HG03457 (cell line): ENCODE measurements around the gene STX4.

ENCODE experiments used
- ATAC-seq: cut with Tn5 transposase; IDR thresholded peaks from one replicate; pipeline ENCODE4 v1.9.1; 2021; ENCODE audit warnings: moderate number of reproducible peaks; ENCODE audit not compliant: unreplicated experiment

Gene STX4

DNA sequence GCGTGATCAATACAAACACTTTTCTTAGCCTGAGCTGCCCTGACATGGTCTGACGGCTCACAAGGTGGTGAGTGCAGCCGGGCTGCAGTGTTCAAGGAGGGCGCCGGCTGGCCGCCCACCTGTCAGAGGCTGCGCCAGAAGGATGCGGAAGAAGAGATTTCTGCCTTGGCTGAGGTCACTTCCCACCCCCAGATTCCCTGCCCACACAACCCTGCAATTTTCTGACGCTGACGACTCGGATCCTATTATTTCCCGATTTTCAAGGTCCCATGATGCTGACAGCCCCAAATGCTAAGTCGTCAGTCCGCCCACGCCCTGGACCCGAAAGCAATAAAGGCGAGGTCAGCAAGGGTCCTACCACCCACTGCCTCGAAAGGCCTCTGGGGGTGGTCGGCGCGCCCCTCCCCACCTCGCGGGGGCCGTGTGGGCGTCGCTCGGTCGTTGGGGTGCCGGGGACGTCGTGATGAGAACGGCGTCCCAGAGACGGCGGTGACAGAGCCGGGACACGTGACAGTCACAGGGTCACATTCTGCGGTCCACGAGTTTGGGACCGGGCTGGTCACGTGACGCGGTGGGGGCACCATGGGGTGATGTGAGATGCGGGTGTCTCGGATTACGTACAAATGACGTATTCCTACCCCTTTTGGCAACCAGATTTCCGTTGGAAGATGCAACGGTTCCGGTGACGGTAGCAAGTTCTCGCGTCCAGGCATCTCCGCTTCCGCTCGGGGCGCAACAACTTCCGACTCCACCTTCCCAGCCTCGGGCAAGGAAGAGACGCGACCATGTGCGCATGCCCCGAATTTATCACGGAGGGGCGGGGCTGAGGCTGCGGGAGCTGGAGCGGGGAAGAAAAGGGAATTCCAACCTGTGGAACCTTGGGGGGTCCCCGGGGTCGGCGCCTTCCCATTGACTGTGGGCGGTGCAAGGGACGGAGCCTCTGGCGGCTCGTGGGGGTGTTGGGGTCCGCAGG is at the start of gene STX4:
Gene STX4, plus strand, starts transcription at position 823 of the 973 bp plus-strand sequence. CDS start 248 bp downstream, outside the sequence.
- ATAC-seq: peak; percentile 53

DNA sequence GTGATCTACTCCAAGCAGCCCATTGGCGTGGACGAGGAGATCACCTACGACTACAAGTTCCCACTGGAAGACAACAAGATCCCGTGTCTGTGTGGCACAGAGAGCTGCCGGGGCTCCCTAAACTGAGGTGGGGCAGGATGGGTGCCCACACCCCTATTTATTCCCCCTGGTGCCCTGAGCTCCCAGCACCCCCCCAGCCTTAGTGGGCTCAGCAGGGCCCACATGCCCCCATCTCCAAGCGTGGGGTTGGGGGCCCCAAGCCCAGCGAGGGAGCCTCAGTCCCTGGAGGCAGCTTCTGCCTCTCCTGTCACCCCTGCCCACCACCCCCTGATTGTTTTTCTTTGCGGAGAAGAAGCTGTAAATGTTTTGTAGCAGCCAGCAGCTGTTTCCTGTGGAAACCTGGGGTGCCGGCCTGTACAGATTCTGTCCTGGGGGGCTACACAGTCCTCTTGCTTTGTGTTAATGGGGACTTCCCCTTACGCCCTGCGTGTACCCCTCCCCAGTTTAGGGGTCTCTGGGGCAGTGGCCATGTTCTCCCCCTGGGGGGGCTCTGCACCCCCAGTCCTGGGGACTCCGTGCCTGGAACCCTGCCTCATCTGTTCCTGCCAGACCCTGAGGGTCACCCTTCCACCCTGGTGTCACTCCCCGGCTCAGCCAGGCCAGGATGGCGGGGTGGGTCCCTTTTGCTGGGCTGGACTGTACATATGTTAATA is 49.3 kb upstream of the STX4 start:
- no peak for ATAC-seq

DNA sequence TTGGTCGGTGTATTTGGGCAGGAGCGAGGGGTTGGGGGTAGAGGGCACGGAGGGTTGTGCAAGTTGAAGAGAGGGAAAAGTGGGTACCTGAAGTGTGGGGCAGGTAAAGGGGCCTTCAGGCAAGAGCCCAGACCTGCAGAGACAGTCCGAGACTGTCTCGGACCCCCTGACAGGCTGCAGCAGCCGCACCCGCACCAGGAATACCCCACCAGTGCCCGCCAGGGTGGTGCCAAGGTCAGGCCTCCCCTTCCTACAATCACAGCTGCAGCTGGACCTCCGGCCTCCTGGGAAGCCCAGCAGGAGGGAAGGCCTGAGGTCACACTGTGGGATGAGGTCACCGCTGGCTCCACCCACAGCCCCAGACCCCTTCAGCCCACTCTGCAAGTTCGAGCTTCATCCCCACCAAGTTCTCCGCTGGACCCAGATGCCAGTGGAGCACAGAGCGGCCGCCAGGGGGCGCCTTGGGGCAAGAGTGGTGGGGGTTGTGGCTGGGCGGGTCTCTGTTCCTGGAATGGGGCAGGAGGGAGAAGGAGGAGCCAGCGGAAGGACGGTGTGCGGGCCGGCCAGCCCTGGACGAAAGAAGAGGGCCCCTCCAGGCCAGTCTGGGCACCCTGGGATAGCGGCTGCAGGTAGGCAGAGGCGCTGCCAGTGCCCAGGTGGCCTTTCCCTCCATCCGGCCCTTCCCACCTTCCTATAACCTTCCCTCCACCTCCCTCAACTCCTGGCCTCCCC is 48.5 kb upstream of the STX4 start, which contains the start of gene HSD3B7:
Gene HSD3B7, plus strand, starts transcription at position 539 of the 732 bp plus-strand sequence. CDS start 452 bp downstream, outside the sequence.
- no peak for ATAC-seq

DNA sequence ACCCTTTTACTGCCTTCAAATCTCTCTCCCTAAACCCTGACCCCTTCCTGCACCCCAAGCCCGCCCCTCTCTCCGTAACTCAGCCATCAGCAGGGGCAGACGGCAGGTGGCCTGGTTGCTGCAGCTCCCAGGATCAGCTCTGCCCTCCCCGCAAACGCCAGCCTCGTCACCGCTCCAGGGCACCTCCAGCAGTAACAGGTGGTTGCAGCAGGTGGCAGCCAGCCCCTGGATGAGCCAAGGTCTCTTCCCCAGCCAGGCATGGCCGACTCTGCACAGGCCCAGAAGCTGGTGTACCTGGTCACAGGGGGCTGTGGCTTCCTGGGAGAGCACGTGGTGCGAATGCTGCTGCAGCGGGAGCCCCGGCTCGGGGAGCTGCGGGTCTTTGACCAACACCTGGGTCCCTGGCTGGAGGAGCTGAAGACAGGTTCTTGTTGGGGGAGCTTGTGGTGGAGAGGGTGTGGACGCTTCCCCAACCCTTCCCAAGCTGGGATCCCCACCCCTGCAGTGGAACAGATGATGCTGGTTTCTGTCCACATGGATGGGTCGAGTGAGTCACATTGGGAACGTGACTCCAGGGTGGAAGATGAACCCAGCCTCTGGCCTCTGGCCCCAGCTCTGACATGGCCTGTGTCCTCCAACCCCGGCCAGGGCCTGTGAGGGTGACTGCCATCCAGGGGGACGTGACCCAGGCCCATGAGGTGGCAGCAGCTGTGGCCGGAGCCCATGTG is 47.8 kb upstream of the STX4 start:
- ATAC-seq: no peak

GRCh38 chr16:30986129-30986991 is 47.0 kb upstream of the STX4 start:
- ATAC-seq: no peak

DNA sequence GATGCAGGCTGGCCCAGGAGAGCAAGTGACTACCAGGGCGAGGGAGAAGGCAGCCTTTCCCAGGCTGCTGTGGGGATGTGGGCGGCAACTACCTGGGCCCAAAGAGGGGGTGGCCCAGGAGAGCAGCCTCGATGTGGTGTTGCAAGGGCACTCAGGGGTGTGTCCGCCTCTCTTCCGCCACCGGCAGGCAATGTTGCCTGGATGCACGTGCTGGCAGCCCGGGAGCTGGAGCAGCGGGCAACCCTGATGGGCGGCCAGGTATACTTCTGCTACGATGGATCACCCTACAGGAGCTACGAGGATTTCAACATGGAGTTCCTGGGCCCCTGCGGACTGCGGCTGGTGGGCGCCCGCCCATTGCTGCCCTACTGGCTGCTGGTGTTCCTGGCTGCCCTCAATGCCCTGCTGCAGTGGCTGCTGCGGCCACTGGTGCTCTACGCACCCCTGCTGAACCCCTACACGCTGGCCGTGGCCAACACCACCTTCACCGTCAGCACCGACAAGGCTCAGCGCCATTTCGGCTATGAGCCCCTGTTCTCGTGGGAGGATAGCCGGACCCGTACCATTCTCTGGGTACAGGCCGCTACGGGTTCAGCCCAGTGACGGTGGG is 45.7 kb upstream of the STX4 start:
- no peak for ATAC-seq

DNA sequence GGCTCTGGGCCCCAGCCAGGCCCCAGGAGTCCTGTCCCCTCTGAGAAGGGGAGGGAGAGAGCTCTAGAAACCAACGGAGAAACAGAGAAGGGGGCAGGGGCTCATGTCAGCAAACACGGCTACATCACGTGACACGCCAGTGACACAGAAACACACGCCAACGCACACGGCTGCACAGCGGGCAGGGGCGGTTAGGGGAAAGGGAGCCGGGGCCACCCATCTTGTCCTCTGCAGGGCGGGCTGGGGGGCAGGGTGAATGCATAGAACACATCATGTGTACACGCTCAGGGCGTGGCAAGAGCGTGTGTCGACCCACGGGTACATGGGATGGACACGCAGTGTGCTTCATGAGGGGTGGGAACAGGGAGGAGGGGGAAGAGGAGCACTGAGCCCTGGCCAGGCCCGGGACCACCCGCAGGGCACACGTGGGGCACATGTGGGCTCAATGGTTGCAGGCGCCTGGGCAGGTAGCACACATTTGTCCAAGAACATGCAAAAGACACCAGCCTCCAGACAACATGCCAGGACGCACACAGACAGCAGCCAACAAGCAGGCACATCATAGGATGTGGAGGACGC is 43.8 kb upstream of the STX4 start:
- no peak for ATAC-seq

- ATAC-seq: no peak
Observed at GRCh38 chr16:30990105-30990504, 43.3 kb upstream of the STX4 start.

DNA sequence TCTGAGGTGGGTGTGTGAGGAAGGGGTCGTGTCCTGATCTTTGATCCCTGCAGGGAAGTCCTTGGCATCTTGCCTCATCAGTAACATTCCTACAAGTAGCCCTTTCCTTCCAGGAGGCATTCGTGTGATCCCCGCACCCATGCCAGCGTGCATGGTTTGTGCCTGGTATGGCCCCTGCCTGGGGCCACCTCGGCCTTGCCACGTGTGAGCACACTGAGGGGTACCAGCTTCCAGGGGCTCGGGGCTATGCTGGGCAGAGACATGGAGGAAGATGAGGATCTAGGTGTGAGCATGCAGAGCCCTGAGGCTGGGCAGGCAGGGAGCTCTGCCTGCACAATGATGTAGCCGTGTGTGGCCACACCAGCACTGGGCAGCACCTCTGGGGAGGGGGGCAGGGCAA is 42.3 kb upstream of the STX4 start:
- no peak for ATAC-seq

DNA sequence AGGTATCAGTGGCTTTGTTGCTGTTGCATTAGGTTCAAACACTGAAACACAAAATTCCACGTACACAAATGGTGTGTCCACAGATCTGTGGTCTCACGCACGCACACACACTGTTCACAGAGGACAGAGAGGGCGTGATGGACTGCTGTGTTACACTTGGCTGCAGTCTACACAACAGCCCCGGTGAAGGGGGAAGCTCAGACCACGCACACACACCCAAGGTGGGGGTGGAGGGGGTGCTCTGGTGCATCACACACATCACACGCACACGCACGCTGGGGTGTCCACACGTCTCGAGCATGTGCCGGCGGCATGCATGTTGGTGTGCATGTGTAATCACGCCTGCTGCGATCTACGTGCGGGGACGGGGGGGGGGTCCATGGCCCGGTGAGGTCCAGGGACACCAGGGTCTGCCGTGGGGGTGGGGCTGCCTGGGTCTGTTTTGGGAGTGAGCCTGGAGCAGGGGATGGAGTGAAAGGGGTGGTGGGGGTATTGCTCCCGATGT is 41.0 kb upstream of the STX4 start:
- no peak for ATAC-seq

DNA sequence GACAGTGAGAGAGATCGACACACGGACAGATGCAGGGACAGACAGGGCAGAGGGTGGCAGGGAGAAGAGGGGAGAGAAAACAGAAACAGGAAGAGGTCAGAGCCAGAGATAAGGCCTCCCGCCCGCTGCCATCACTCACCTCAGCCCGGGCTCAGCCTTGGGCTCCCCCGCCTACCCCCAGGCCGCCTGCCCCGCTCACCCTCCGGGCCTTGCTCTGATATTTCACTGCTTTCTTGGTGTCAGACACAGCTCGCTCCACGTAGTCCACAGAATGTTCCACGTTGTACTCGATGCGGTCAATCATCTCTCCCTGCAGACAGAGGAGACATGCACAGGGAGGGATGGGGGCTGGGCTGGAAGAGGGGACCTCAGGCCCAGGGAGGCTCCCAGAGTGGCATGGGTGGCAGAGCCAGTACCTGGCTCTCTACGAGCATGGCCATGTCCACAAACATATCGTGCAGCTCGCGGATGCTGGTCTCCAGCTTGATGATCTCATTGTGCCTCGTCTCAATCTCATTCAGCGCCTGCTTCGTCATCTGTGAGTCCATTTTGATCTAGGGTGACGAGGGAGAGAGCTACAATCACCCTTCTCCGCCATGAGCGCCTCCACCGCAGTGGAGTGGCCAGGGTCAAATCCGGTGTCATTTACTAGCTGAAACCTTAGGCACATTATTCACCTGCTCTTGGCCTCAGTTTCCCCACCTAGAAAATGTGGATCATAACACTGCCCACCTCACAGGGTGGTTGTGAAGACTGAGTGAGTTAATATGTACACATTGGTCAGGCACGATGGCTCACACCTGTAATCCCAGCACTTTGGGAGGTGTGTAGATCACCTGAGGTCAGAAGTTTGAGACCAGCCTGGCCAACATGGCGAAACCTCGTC is 40.2 kb upstream of the STX4 start:
- no peak for ATAC-seq

DNA sequence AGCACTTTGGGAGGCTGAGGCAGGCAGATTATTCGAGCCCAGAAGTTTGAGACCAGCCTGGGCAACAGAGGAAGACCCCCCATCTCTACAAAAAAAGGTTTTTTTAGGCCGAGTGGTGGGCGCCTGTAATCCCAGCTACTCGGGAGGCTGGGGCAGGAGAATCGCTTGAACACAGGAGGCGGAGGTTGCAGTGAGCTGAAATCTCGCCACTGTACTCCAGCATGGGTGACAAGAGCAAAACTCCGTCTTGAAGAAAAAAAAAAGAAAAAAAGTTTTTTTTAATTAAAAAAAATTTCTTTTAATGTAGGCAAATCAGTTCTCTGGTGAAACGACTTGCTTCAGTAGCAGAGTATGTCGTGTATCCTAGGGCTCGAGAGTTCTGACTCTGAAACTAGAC is 37.4 kb upstream of the STX4 start:
- no peak for ATAC-seq

GRCh38 chr16:30996324-30996984 is 36.9 kb upstream of the STX4 start:
- no peak for ATAC-seq

GRCh38 chr16:30996985-30997724 is 36.2 kb upstream of the STX4 start:
- peak; percentile 62 for ATAC-seq

DNA sequence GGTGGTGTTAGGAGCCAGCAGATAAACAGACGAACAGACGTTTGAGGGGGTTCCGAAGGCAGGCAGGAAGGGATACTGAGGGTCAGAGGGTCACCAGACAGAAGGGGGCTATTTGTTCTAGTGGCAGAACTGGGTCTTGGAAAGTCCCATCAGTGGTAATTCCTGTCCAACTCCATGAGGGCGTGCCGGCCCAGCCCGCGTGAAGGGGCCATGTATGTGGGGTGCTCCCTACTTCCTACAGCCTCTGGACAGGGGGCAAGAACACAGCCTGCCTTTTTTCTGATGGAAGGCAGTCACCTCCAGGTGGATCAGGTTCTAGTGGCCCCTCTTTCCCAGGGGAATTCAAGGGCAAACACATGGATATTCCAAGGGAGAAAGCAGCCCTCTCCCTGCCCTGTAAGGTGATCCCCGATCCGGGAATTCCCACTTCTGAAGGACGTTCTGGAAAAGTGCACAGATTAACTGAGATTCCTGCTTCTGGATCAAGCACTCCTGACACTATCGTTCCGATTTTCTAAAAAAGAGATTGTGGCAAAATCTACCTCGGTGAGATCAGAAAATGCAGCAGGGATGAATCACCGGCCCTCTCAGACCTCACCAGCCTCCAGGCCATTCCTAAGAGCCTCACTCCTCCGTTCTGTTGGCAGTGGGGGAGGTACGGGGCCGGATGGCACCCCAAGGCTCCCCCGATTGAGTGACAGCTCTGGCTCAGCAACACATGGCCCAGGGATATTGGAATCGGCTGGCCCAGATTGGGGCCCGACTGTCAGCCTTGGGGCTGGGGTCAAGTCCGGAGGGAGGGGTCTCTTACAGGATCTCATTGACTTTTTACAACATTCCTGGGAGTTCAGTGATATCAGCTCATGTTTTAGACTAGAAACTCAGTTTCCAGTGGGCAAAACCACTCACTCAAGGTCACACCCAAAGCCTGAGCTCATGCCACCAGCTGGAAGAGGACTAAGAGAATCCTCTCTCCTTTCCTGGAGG is 35.3 kb upstream of the STX4 start:
- no peak for ATAC-seq
